ENCODE data around the gene IL27RA.

- no peak for TF ChIP-seq GATA2 (IDR thresholded peaks at IDR 0.05; ENCODE audit: low read depth, low read length)
- no peak for TF ChIP-seq GATA3 (IDR thresholded peaks at IDR 0.05; ENCODE audit: low read depth, low read length)
Measured at GRCh38 chr19:14055396-14055795, 23.8 kb downstream of the IL27RA start.
